GM12878 (cell line): ENCODE measurements around the gene PPP1R1C.

Experiments
- IRF3 ChIP-seq: fragments of 450-650 bp; IDR thresholded peaks from 2 replicates; pipeline ENCODE4 v1.6.1; 2014; ENCODE audit warnings: mild to moderate bottlenecking
- LARP7 ChIP-seq: fragments of 450-650 bp; IDR thresholded peaks from 2 replicates; pipeline ENCODE4 v1.6.1; 2017; ENCODE audit warnings: mild to moderate bottlenecking
- NR2F1 ChIP-seq: fragments of 450-650 bp; conservative IDR thresholded peaks from 2 replicates; pipeline ENCODE4 v1.6.1; 2017; ENCODE audit warnings: mild to moderate bottlenecking
- SIX5 ChIP-seq: IDR thresholded peaks from 2 replicates; pipeline ENCODE4 v1.6.1; 2011; ENCODE audit warnings: mild to moderate bottlenecking, low read depth, low read length, moderate library complexity; ENCODE audit not compliant: severe bottlenecking

- no peak for TF ChIP-seq LARP7
- no peak for TF ChIP-seq NR2F1
- TF ChIP-seq IRF3, result no peak
- no peak for TF ChIP-seq SIX5
Measured at GRCh38 chr2:182077448-182078142, 91.9 kb downstream of the PPP1R1C start.
